LNCaP clone FGC (cell line): ENCODE results near the gene LIMCH1.
A peak's percentile ranks its signal among the peaks of the same experiment; 100 is the strongest.

Experiments
- DNase-seq: peaks from one replicate; pipeline ENCODE4 v3.0.0-alpha.2; 2011; ENCODE audit warnings: low read depth
- H3K4me3 ChIP-seq: 2 replicates; pipeline ENCODE4 v1.5.1; 2011; ENCODE audit warnings: mild to moderate bottlenecking, low read depth, low read length, control low read depth
- TF ChIP-seq, protein P1 (sequence below): IDR thresholded peaks from 2 replicates; pipeline ENCODE4 v1.5.1; 2012; ENCODE audit warnings: mild to moderate bottlenecking; ENCODE audit not compliant: control insufficient read depth, insufficient read depth; ENCODE audit errors: extremely low read depth

Gene LIMCH1

DNA sequence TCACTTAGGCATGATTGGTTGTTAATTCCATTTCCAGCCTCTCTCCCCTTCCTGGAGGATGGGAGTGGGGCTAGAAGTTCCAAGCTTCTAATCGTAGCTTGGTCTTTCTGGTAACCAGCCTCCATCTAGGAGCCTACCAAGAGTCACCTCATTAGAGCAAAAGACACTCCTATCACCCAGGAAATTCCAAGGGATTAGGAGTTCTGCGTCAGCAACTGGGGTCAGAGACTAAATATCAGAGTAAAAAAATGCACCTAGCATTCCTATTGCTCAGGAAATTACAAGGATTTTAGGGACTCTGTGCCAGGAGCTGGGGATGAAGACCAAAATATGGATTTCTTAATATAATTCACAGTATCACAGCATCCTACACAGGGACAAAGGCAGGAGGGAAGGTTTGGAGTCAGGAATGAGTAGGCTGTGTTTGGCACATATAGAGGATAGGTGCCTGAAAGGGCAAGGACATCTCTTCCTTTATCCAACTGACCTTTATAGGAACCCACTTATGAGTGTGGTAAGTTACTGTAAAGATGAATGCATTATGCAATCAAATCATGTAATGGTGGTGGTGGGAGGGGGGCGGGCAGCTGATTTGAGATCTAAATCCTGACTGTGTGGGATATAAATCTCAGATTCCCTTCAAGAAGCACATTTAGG, 30.5 kb upstream of the LIMCH1 start:
- TF ChIP-seq, protein P1, sequence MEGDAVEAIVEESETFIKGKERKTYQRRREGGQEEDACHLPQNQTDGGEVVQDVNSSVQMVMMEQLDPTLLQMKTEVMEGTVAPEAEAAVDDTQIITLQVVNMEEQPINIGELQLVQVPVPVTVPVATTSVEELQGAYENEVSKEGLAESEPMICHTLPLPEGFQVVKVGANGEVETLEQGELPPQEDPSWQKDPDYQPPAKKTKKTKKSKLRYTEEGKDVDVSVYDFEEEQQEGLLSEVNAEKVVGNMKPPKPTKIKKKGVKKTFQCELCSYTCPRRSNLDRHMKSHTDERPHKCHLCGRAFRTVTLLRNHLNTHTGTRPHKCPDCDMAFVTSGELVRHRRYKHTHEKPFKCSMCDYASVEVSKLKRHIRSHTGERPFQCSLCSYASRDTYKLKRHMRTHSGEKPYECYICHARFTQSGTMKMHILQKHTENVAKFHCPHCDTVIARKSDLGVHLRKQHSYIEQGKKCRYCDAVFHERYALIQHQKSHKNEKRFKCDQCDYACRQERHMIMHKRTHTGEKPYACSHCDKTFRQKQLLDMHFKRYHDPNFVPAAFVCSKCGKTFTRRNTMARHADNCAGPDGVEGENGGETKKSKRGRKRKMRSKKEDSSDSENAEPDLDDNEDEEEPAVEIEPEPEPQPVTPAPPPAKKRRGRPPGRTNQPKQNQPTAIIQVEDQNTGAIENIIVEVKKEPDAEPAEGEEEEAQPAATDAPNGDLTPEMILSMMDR = no peak
- no peak for DNase-seq
- H3K4me3 ChIP-seq = no peak overlapping the region

DNA sequence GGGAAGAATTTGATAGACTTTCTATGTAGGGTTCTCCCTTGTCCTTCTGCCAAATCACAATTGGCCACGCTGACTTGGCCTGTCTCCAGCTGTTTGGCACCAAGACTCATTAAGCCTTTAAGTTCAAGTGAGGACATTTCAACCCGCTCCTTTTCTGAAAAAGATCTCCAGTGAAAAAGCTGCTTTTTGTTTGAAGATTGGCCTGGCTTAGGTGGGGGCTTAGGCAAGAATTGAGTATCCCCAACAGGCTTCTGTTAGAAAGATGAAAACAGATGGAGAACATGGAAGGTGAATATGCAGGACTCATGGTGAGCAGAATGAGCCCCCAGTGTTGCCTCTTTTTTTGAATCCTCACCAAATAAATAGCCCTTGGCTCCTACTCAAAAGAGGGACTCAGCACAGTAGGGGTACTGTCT, 28.5 kb upstream of the LIMCH1 start:
- H3K4me3 ChIP-seq = no peak overlapping the region
- TF ChIP-seq, protein P1 = no peak
- peak; percentile 53 for DNase-seq

DNA sequence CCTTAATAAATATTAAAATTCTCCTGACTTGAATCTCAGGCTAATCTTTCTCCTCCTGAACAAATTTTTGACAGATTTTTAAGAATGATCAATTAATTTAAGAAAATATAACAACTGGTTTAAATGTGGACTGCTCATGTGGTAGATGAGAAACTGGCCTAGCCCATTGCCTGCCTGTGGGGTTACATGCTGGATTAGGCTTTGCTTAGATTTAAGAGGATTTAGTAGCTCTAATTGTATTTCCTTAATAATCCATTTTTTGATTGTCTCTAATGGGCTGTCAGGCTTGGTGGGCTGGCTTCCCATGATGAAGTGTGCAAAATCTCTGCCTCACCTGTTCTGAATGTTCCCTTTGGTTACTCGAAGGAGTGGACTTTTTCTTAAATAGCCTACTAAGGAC, 27.8 kb upstream of the LIMCH1 start:
- no peak for DNase-seq
- TF ChIP-seq, protein P1 = no peak
- H3K4me3 ChIP-seq = no peak overlapping the region

DNA sequence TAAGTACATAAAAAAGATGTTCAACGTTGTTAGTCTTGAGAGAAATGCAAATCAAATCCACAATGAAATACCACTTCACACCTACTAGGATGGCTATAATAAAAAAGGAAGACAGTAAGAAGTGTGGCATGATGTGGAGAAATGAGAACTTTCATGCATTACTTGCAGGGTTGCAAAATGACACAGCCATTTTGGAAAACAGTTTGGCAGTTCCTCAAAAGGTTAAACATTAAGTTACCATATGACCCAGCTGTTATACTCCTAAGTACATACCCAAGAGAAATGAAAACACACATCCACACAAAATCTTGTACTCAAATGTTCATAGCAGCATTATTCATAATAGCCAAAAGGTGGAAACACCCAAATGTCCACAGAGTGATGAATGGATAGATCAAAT, 25.8 kb upstream of the LIMCH1 start:
- TF ChIP-seq, protein P1 = no peak
- H3K4me3 ChIP-seq = no peak overlapping the region
- no peak for DNase-seq

DNA sequence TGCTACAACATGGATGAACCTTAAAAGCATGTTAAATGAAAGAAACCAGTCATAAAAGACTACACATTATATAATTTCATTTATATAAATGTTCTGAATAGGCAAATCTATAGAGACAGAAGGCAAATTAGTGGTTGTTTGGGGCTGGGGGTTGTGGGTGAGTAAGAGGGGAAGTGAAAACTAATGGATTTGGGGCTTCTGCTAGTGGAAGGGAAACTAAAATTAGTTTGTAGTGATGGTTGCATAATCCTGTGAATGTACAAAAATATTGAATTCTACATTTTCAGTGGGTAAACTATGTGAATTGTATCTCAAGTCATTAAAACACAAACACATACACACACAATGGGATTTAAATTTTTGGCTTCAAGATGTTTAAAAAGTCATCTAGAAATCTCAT, 25.4 kb upstream of the LIMCH1 start:
- DNase-seq = no peak
- TF ChIP-seq, protein P1 = no peak
- no peak overlapping the region for H3K4me3 ChIP-seq

DNA sequence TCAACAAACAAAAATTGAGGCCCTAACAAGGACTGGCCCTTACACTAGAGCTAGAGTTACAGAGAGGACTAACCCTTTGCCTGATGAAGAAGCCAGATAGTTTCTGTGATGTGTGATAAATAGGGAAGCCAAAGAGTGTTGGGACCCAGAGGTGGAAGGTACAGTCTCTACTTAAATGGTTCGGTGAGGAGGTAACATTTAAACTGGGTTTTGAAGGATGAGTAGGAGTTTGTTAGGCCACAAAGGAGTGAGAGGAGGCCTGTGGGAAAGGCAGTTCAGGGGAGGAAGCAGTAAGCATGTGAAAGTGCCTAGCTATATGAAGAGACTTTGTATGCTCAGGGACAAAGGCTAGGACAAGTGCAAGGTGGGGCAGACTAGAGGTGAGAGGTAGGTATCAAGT, 23.8 kb upstream of the LIMCH1 start:
- no peak overlapping the region for H3K4me3 ChIP-seq
- TF ChIP-seq, protein P1 = no peak
- DNase-seq = no peak
